AG09309 (cell line): Measurements from ENCODE around the gene CCL28.
"Not testable (repeated sequence)": the region's sequence is repeated elsewhere in the genome, so short reads cannot be mapped to it uniquely, and the experiment has no call there.

Experiments used
- DNase-seq: peaks from one replicate; pipeline ENCODE4 v3.0.0-alpha.2; 2010; ENCODE audit warnings: low read depth
- H3K4me3 ChIP-seq: 2 replicates; pipeline ENCODE4 v1.5.1; 2011; ENCODE audit warnings: mild to moderate bottlenecking, low read depth, low read length, moderate library complexity; ENCODE audit not compliant: control insufficient read depth
- CTCF ChIP-seq: IDR thresholded peaks from 2 replicates; pipeline ENCODE4 v1.5.1; 2011; ENCODE audit warnings: mild to moderate bottlenecking, low read depth, low read length, inconsistent platforms; ENCODE audit not compliant: insufficient read depth, control insufficient read depth; ENCODE audit errors: missing control alignments

Gene CCL28

DNA sequence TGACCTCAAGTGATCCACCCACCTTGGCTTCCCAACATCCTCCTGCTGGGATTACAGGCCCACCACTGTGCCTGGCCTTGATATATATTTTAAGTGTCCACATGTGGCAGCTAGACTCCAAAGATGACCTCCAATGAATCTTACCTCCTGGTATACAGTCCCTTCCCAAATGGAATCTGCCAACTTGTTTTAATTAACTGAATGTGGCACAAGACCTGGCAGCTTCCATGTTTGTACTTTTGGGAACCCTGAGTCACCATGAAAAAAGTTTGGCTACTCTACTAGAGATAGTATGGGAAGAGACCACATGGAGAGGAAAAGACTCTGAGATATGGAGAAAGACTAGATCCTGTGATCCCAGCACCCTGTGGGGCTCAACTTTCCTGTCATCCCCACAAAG, 42.5 kb downstream of the CCL28 start:
- no peak for TF ChIP-seq CTCF
- no peak overlapping the region for H3K4me3 ChIP-seq
- DNase-seq = no peak

GRCh38 chr5:43367909-43368669, 44.1 kb downstream of the CCL28 start:
- no peak overlapping the region for H3K4me3 ChIP-seq
- no peak for DNase-seq
- no peak for TF ChIP-seq CTCF

DNA sequence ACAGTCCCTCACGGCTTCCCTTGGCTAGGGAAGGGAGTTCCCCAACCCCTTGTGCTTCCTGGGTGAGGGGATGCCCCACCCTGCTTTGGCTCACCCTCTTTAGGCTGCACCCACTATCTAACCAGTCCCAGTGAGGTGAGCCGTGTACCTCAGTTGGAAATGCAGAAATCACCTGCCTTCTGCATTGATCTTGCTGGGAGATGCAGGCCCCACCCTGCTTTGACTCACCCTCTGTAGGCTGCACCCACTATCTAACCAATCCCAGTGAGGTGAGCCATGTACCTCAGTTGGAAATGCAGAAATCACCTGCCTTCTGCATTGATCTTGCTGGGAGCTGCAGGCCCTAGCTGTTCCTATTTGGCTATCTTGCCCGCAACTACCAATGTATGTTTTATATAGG, 44.7 kb downstream of the CCL28 start:
- no peak for DNase-seq
- H3K4me3 ChIP-seq = no peak overlapping the region
- no peak for TF ChIP-seq CTCF

- not testable (repeated sequence) for DNase-seq, H3K4me3 ChIP-seq
These were observed 45.4 kb downstream of the CCL28 start for GRCh38 chr5:43366680-43367246.

GRCh38 chr5:43365155-43365554, 47.0 kb downstream of the CCL28 start:
- not testable (repeated sequence) for H3K4me3 ChIP-seq, DNase-seq

- TF ChIP-seq CTCF = no peak
- no peak for DNase-seq
- no peak overlapping the region for H3K4me3 ChIP-seq
These were observed 48.6 kb downstream of the CCL28 start for GRCh38 chr5:43363445-43364152.

GRCh38 chr5:43362725-43363435, 49.3 kb downstream of the CCL28 start:
- H3K4me3 ChIP-seq = no peak overlapping the region
- no peak for TF ChIP-seq CTCF
- no peak for DNase-seq
